Hippocampal formation (tissue), 2 donors: ENCODE measurements around the gene CD300H.
"Not testable (repeated sequence)": the region's sequence is repeated elsewhere in the genome, so short reads cannot be mapped to it uniquely, and the experiment has no call there.

Experiments
- DNase-seq, 2 donors: peaks; one replicate each; lab custom pipeline; 2025; lab: John Stamatoyannopoulos, UW

Gene CD300H

DNA sequence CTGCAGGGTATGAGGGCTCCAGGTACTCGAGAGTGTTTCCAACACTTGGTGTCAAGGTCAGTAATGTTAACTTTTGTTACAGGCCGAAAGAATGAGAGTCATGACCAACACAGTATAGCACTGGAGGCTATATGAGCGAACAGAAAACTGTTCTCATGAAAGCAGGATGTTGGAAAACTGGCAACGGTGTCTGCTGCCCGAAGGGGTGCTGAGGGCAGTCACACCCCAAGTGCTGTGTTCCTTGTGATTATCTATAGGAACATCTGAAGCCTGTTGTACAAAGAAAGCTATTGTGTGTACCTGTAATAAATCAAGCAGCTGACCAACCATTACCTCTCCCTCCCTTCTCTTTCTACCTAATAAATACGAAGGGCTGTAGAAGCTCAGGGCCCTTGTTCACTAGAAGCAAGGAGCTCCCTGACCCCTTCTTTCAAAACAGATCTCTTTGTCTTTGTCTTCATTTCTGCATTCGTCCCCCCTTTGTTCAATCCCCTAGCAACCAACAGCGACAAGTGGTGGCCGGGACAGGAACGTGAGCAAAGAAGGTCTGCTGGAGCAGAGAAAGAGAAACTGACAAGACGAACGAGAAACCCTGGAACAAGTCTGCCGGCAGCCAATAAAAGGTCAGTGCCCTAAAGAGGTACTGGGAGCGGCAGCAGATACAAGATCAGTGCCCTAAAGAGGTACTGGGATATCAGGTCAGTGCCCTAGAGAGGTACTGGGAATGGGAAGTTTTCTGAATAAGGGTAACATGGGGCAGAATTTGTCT lies 17.2 kb upstream of the CD300H start:
- DNase-seq, result no peak

DNA sequence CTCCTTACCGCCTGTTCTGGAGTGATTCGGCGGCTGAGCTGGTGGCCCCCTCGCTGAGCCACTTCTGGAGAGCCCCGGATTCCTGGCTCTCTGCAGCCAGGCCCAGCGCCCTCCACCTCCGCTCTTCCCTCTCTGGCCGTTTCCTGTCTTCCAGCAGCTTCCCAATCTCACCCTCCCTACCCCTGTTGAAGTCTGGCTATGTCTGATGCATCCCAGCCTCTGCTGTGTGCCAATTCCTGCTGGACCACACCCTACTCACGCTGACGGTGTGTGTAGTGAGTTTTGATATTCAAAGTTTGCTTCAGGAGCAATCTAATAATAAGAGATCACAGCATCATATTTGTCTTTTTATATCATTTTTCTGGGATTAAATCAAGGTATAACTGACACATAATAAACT lies 15.3 kb upstream of the CD300H start:
- DNase-seq, result no peak

DNA sequence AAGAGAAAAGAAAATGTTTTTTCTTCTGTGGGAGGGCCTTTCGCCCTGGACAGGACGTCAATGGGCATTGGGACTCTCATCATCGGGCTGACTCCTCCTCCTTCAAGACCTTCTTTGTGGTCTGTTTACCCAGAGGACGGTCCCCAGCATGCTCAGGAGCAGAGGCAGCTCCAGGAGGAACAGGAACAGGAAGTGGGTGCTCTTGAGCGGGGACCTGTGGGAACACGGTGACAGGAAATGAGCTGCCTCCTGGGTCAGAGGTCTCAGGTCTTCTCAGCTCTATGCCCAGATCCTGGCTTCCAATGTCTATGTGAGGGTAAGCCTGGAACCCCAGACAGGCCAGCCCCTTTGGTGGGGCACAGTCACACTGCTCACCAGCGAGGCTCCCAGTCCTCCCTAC lies 12.6 kb upstream of the CD300H start:
- DNase-seq, result no peak

DNA sequence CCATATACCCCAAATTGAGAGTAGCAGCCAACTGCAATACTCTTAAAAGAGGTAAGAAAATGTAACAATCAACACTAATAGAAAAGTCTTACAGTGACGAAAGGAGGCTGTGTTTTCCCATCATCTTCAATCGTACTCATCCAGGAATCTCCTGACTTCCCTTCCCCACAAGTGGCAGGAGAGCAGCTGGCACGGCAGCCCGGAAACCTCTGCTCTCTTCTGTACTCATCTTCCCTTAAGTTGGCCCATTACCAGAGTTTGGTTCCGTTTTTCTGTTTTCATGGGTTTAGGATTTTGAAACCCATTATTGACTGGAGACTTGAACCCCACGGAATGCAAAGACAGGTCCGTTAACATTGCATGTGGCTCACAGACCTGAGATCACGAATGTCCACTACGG lies 11.7 kb upstream of the CD300H start:
- DNase-seq, result no peak

DNA sequence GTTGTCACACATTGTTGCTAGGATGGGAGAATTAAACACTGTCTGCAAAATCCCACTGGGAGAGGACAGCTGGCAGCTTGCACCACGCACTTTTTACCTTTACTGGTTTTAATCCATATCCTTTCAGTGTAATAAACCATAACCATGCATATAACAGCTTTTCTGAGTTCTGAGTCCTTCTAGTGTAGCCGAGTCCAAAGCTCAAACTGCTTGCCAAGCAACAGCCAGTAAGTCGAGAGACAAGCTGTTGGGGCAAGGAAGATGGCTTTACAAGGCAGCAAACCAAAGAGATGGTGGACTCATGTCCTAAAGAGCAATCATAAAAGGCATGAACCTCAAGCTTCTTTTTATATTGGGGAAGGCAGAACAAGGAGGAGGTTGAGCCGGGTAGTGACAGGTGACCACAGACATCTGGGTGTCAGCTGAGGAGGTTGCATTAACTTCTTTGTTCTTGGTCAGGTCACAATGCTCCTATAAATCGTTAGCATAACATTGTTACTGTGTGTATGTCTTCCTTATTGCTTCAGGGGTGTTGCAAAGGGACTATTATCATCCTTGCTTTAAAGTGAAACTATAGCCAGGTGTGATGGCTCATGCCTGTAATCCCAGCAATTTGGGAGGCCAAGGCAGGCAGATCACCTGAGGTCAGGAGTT lies 7.3 kb upstream of the CD300H start:
- DNase-seq, result no peak

DNA sequence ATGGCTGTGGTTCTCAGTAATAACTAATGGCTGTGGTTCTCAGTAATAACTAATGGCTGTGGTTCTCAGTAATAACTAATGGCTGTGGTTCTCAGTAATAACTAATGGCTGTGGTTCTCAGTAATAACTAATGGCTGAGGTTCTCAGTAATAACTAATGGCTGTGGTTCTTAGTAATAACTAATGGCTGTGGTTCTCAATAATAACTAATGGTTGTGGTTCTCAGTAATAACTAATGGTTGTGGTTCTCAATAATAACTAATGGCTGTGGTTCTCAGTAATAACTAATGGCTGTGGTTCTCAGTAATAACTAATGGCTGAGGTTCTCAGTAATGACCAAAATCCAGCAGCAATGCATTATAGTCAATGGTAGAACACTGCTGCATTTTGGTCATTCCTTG lies 6.3 kb upstream of the CD300H start:
- not testable (repeated sequence) for DNase-seq

DNA sequence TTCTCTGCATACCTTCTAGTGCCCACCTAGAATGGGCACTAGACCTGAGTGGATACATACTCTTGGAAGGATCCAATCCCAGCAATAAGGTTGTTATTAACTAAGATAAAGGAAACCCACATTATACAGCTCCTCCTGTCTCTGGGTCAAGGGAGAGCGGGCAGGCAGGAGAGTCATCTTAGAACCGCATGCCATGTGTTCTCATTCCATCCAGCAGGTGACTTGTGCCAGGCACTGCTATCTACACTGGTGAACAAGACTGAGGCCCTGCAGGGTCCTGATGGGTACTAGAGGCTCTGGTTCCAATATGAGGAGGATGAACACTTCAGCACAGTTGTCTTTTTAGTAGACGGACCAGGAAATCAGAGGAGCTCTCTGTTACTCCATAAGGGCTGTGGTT lies 5.9 kb upstream of the CD300H start:
- no peak for DNase-seq

DNA sequence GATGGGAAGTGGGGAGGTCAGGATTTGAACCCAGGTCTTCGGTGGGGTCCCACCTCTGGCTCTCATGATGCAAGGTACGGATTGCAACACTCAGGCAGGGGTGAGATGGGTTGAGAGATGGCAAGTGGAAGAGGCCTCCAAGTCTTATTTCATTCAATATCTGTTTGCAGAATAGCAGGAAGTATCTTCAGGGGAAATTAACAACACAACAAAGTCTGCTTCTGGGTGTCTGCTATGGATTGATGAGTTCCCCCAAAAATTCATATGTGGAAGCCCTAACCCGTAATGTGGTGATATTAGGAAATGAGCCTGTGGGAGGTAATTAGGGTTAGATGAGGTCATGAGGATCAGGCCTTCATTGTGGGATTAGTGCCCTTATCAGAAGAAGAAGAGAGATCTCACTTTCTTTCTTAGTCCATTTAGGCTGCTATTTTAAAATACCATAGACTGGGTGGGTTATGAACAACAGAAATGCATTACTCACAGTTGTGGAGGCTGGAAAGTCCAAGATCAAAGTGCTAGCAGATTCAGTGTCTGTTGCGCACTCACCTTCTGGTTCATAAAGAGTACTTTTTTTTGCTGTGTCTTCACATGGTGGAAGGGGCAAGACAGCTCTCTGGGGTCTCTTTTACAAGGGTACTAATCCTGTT lies 4.4 kb upstream of the CD300H start:
- no peak for DNase-seq

DNA sequence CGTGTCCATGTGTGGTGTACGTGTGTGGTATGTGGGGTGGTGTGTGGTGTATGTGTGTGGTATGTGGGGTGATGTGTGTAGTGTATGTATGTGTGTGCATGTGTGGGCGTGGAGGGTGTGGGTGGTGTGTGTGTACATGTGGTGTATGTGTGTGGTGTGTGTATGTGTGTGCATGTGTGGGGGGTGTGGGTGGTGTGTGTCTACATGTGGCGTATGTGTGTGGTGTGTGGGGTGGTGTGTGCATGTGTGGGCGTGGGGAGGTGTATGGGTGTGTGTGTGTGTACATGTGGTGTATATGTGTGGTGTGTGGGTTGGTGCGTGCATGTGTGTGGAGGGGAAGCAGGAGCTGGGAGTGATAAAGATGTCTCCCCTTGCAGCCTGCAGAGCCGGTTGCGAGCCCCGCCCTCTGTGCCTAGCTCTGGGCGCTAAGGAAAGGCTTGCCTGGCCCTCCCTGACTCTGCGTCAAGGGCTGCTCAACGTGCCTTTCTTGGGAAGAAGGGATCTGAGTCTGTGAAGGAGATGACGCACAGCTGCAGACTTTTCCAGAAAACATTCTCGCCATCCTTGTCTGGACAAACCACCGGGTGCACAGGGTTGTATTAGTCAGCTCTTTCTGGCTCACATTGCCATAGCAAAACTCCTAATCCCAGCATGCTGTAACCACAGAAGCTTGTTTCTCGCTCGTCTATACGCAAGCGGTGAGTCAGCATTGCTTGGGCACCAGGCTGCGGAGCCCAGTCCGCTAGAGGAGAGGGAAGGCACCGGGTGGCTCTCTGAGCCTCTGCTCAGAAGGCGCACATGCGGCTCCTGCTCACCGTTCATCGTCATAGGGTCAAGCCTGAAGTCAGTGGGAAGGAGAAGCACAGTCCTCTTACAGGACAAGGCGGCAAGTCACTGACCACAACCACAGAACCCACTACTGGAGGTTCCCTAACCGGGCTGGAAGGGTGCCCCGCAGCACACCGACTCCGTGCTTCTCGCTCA lies 2.0 kb upstream of the CD300H start:
- no peak for DNase-seq

DNA sequence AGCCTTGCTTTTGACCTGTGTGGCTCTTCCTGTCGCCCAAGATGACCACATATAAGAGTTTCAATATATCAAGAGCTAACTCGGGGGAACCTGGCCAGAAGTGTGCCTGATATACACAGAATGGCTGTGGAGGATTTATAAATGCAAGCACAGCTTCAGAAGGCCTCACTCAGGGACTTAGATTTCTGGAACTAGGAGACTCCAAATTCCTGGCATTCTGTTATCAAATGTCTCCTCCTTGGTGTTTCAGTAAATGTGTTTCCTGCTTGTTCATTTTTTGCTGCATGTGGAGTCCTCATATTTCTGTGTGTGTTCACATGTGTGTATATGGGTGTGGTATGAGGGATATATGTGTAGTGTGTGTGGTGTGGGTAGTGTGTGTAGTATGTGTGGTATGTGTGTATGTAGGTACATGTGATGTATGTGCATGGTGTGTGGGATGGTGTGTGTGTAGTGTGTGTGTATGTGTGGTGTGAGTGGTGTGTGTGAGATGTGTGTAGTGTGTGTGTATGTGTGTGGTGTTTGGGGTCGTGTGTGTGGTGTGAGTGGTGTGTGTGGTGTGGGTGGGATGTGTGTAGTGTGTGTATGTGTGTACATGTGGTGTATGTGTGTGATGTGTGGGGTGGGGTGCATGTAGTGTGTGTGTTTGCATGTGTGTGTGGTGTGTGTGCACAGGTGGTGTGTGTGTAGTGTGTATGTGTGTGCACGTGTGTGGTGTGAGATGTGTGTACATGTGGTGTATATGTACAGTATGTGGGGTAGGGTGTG lies 981 bp upstream of the CD300H start:
- DNase-seq, result no peak

DNA sequence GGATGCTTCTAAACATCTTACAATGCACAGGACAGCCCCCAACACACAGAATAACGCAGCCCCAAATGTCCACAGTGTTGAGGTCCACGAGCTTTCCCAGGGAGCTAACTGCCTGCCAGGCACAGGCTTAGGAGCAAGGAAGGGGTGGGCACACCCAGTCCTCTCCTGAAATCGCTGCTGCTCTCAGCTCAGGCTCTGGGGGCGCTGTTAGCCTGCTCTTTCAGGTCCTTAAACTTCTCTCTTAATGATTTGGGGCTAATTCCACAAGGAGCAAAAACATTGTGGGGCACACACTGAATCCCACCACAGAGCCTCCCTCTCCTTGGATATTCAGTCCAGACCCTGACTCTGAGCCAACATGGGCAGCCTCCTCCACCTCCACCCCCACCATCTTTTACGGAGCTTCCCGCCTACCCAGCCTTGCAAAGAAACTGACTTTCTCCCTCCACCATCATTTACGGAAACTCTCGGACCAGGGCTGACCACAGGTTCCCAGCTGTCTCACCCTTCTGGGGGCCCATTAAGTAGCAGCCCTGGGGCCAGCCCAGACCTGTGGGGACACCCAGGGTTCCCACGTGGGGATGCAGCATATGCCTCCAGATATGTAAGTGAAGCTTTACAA lies 1.1 kb downstream of the CD300H start:
- DNase-seq, result no peak

DNA sequence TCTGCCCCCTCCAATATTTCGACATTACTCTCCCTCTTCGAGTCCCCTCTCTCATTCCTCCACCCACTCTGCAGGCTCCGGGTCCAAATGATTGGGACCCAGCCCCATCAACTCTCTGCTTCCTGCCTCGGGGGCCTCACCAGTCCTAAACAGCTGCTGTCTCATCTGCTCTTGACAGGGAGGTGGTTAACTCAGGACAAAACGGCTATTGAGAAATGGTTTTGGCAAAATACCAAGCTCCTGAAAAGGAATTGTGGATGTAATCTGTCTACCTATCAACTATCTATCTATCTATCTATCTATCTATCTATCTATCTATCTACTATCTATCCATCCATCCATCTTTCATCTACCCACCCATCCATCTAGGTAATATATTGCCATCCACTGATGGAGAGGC lies 2.2 kb downstream of the CD300H start:
- no peak for DNase-seq

DNA sequence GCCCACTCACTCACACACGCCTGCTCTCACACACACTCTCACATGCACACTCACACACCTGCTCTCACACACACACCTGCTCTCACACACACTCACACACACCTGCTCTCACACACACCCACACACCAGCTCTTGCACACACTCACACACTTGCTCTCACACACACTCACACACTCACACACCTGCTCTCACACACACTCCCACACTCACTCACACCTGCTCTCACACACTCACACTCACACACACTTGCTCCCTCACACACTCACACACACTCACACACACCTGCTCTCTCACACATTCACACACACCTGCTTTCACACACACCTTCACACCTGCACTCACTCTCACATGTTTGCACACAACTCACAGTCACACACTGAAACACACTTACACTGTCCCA lies 4.0 kb downstream of the CD300H start:
- no peak for DNase-seq

DNA sequence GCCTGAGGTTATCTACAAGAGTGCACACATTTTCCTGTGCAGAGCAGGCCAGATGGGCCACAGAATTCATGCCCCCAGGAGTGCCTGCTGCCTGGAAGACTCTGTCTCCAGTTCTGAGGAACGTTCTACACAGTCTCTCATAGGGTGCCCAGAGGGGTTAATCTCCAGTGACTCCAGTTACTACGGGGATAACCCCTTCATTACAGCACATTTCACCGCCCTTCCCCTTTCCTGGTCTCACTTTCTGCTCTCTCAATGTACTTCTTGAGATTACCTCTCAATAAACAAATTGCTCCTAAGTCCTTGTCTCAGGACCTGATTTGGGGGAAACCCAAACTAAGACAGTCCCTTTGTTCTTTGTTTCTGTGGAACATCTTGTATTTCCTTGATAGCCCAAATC lies 5.7 kb downstream of the CD300H start:
- DNase-seq, result no peak

DNA sequence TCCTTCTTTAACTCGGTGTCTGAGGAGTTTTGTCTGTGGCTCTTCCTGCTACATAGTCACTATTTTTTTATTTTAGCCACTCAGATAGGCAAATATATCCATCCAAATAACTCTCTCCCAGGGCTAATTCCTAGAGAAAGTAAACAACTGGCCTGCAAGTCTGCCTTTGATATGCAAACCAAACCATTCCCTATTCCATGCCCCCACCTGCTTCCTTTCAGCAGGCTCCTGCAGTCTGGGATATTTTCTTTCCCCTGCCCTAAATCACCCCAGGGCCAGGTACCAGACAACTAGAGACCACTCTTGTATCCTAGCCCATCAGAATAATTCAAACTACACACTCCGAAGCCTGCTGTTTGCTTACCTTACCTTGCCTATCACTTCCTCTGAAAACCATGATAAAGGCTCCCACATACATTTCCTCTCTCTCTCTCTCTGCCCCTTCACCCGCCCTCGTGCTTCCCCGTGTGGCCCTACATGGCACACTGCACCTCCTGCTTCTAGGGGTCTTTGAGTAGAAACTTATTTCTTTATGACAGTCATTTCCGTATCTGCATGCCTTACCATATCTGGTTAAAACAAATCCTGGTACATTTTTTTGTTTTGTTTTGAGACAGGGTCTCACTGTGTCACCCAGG lies 8.3 kb downstream of the CD300H start:
- no peak for DNase-seq

DNA sequence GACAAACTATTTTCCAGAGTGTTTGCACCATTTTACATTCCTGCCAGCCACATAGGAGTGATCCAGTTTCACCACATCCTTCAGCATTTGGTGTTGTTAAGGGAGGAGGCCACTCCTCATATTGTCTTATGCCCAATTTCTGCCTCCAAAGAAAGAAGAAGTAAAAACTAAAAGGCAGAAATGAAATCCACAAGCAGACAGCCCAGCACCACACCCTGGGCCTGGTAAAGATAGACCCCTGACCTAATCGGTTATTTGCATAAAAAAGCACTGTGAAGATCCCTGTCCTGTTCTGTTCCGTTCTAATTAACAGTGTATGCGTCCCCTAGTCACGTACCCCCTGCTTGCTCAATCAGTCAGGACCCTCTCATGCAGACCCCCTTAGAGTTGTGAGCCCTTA lies 8.9 kb downstream of the CD300H start:
- not testable (repeated sequence) for DNase-seq

DNA sequence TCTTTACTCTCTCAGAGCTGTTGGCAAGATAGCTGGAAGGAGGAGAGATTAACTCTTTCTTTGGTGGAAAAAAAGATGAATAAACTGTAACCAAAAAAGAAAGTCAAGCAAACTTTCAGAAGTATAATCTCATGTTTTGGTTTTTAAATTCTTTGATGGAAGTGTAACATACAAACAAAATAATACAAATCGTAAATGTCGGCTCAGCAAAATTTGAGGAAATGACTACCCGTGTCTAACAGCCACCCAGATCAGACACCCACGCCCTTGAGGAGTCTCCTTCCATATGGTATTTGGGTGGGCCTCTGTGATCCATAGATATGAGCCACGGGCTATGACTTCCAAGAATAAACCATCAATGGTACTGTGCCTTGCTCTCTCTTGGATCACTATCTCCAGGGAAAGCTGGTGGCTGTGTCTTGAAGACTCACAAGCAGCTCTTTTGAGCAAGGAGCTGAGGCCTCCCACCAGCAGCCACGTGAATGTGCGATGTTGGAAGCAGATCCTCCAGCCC lies 11.8 kb downstream of the CD300H start:
- DNase-seq, result no peak

DNA sequence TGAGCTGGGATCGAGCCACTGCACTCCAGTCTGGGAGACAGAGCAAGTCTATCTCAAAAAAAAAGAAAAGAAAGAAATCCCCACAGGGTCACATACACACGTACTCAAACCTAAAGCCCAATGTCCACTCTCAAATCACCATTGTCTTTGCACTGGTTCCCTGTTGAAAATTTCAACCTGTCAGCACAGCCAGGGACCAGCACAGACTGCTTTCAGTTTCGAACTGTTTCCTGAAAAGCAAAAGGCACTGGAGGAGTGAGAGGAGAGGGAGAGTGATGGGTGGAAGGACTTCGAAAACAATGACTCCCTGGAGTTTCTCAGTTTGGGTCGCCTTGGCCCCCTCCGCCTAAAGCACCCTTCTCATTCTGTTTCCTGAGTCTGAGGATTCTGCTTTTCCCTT lies 12.4 kb downstream of the CD300H start:
- no peak for DNase-seq

DNA sequence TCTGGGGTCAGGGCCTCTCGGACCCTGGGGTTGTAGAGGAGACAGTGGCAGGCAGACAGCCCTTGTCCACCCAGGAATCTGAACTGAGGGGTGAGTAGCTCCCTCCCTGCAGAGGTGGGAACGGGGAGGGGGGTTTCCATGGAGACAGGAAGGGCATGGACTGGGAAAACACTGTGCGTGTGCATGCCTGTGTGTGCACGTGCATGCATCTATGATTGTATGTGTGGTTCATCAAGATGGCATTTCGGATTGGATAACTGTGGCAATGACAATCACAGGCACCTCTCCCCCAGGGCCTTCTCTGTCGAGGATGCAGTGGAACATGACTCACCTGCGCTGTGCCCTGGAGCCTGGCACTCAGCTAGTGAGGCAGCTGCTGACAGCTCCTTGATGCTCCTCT lies 15.3 kb downstream of the CD300H start:
- DNase-seq, result no peak

DNA sequence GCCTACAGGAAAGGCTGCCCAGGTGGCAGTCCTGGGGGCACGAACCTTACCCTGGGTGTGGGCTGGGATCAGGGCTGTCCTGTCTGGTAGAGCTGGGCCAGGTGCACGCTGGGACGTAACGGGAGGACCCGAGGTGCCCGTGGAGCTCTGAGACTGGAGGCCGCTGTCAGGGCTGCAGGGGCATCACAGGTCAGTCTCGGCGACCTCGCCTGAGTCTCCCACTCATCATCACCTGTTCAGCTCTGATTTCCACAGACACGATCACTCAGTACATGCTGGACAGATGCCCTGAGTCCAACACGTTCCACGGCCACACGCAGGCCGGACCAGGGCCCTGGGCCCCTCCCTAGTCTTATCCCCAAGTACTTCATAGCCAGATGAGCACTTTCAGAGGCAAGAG lies 16.7 kb downstream of the CD300H start:
- no peak for DNase-seq
